ENCODE data around the gene SMTNL2.

Gene SMTNL2

DNA sequence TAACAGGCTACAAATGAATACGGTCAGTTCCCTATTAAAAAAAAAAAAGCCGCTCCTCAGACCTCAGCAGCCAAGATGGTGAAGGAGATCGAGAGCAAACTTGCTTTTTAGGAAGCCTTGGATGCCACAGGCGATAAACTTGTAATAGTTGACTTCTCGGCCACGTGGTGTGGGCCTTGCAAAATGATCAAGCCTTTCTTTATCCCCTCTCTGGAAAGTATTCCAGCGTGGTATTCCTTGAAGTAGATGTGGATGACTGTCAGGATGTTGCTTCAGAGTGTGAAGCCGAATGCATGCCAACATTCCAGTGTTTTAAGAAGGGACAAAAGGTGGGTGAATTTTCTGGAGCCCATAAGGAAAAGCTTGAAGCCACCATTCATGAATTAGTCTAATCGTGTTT lies 12.2 kb upstream of the SMTNL2 start:
- Histone ChIP-seq H3K79me2 (no peaks in the 10 kb centered on the region), H3K27ac (no peak overlapping the region)

DNA sequence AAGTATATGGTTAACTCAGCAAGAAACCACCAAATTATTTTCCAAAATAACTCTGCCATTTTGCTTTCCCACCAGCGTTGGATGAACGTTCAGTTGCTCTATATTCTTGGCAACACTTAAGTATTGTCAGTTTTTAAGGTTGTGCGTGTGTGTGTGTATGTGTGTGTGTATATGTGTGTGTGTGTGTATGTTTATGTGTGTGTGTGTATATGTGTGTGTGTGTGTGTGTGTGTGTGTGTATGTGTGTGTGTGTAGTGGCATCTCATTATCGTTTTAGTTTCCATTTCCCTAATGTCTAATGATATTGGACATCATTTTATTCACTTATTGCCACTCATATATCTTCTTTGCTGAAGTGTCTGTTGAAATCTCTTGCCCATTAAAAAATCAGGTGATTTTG lies 11.2 kb upstream of the SMTNL2 start:
- no peaks in the 10 kb centered on the region for H3K36me3 ChIP-seq (ENCODE audit: control insufficient read depth, insufficient read depth, low read length)
- no peak overlapping the region for H3K27ac ChIP-seq
- H2AFZ ChIP-seq, result no peak overlapping the region
- no peaks in the 10 kb centered on the region for H3K27me3 ChIP-seq (ENCODE audit: control insufficient read depth, insufficient read depth, low read length)
- H3K4me2 ChIP-seq (ENCODE audit: low read length), result no peak overlapping the region
- no peak overlapping the region for H3K9ac ChIP-seq
- H3K4me1 ChIP-seq, result no peaks in the 10 kb centered on the region
- H3K79me2 ChIP-seq, result no peaks in the 10 kb centered on the region
- TF ChIP-seq, protein P1, sequence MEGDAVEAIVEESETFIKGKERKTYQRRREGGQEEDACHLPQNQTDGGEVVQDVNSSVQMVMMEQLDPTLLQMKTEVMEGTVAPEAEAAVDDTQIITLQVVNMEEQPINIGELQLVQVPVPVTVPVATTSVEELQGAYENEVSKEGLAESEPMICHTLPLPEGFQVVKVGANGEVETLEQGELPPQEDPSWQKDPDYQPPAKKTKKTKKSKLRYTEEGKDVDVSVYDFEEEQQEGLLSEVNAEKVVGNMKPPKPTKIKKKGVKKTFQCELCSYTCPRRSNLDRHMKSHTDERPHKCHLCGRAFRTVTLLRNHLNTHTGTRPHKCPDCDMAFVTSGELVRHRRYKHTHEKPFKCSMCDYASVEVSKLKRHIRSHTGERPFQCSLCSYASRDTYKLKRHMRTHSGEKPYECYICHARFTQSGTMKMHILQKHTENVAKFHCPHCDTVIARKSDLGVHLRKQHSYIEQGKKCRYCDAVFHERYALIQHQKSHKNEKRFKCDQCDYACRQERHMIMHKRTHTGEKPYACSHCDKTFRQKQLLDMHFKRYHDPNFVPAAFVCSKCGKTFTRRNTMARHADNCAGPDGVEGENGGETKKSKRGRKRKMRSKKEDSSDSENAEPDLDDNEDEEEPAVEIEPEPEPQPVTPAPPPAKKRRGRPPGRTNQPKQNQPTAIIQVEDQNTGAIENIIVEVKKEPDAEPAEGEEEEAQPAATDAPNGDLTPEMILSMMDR (IDR thresholded peaks at IDR 0.05), result no peak
- H3K9me3 ChIP-seq (ENCODE audit: control insufficient read depth, low read length), result no peaks in the 10 kb centered on the region
- H3K4me3 ChIP-seq (ENCODE audit: low read depth, low read length), result no peak overlapping the region

More for the DNA sequence above, 12.2 kb upstream of the SMTNL2 start:
- no peak overlapping the region for H2AFZ ChIP-seq
- no peaks in the 10 kb centered on the region for H3K36me3 ChIP-seq (ENCODE audit: control insufficient read depth, insufficient read depth, low read length)
- H3K9me3 ChIP-seq (ENCODE audit: control insufficient read depth, low read length), result no peaks in the 10 kb centered on the region
- TF ChIP-seq, protein P1 (IDR thresholded peaks at IDR 0.05), result no peak
- H3K4me2 ChIP-seq (ENCODE audit: low read length), result no peak overlapping the region
- no peaks in the 10 kb centered on the region for H3K27me3 ChIP-seq (ENCODE audit: control insufficient read depth, insufficient read depth, low read length)
- no peak overlapping the region for H3K4me3 ChIP-seq (ENCODE audit: low read depth, low read length)
- no peaks in the 10 kb centered on the region for H3K4me1 ChIP-seq
- no peak overlapping the region for H3K9ac ChIP-seq

DNA sequence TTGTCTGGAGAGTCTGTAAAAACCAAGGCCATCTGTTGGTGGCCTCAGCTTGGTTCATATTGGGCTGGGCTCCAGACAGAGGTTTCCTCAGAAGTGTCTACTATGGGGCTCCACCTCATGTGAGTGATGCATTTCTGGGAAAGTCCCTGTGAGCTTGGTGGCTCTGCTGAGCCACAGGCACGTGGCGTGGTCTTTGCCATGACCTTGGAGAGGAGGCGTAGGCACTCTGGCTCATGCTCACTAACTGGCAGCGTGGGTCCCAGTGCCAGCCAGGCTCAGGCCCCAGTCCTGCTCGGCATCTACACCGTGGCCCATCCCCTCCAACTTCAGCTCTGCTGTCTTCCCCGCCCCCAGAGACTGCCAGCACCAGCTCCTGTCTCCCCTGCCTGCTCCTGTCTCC lies 10.7 kb upstream of the SMTNL2 start:
- TF ChIP-seq, protein P1 (IDR thresholded peaks at IDR 0.05), result no peak
- Histone ChIP-seq H3K9ac (no peak overlapping the region), H2AFZ (no peak overlapping the region), H3K27ac (no peak overlapping the region), H3K4me2 (ENCODE audit: low read length) (no peak overlapping the region), H3K4me1 (no peaks in the 10 kb centered on the region), H3K9me3 (ENCODE audit: control insufficient read depth, low read length) (no peaks in the 10 kb centered on the region), H3K27me3 (ENCODE audit: control insufficient read depth, insufficient read depth, low read length) (no peaks in the 10 kb centered on the region), H3K36me3 (ENCODE audit: control insufficient read depth, insufficient read depth, low read length) (no peaks in the 10 kb centered on the region), H3K4me3 (ENCODE audit: low read depth, low read length) (no peak overlapping the region), H3K79me2 (no peaks in the 10 kb centered on the region)

DNA sequence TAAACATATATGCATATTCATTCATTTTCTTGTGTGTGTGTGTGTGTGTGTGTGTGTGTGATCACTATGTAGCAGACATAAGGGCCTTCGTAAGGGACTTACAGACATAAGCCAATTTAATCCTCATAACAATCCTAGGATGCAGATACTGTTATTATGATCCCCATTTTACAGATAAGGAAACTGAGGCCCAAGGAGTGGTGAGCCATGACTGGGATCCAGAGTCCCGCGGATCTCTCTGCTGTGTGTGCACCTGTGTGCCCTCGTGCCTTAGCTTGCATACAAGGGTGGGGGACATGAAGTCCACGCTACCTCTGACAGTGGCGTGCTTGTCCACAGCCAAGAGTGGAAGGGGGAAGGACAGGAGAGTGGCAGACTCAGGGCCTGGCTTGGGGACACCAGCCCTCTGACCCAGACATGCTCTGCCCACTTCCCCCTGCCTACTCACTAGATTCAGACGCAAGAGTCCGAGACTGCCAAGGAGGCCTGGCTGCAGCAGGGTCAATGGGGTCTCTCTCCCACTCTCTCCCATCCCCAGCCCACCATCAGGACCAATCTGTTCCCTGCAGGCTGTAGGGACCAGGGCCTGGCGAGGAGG lies 9.8 kb upstream of the SMTNL2 start:
- H3K9ac ChIP-seq, result no peak overlapping the region
- no peaks in the 10 kb centered on the region for H3K36me3 ChIP-seq (ENCODE audit: control insufficient read depth, insufficient read depth, low read length)
- H3K4me1 ChIP-seq, result no peaks in the 10 kb centered on the region
- no peaks in the 10 kb centered on the region for H3K79me2 ChIP-seq
- H2AFZ ChIP-seq, result no peak overlapping the region
- no peaks in the 10 kb centered on the region for H3K9me3 ChIP-seq (ENCODE audit: control insufficient read depth, low read length)
- H3K27ac ChIP-seq, result no peak overlapping the region
- no peaks in the 10 kb centered on the region for H3K27me3 ChIP-seq (ENCODE audit: control insufficient read depth, insufficient read depth, low read length)
- H3K4me3 ChIP-seq (ENCODE audit: low read depth, low read length), result no peak overlapping the region
- no peak overlapping the region for H3K4me2 ChIP-seq (ENCODE audit: low read length)
- TF ChIP-seq, protein P1 (IDR thresholded peaks at IDR 0.05), result no peak

DNA sequence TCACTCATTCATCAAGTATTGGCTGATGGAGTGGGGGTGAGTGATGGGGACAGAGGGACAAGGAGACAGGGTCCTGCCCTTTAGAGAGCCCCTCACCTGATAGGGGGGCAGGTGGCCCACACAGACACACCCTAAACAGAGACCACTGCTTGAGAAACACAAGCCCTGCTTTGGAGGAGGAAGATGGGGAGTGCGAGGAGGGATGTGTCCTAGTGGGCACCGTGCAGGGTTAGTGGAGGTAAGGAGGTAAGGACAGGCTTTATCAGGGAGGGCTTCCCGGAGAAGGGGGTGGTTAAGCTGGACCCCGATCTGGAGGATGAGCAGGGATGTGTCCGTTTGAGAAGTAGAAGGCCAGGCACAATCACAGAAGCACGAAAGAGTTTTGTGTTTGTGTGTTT lies 8.2 kb upstream of the SMTNL2 start:
- Histone ChIP-seq H3K79me2 (no peaks in the 10 kb centered on the region), H2AFZ (no peak overlapping the region), H3K9me3 (ENCODE audit: control insufficient read depth, low read length) (no peaks in the 10 kb centered on the region), H3K36me3 (ENCODE audit: control insufficient read depth, insufficient read depth, low read length) (no peaks in the 10 kb centered on the region), H3K27ac (no peak overlapping the region), H3K9ac (no peak overlapping the region), H3K27me3 (ENCODE audit: control insufficient read depth, insufficient read depth, low read length) (no peaks in the 10 kb centered on the region), H3K4me3 (ENCODE audit: low read depth, low read length) (no peak overlapping the region), H3K4me1 (no peaks in the 10 kb centered on the region), H3K4me2 (ENCODE audit: low read length) (no peak overlapping the region)
- TF ChIP-seq, protein P1 (IDR thresholded peaks at IDR 0.05), result no peak

Measured in parathyroid adenoma (tissue), 2 donors.